Hindlimb muscle (tissue), 1 donor: Measurements from ENCODE around the gene AQP12B. TPM values are rescaled to one million over a fixed set of nuclear protein-coding genes. Genes with fewer than 3 reads are reported as not detected.
"Not testable (repeated sequence)": the region's sequence is repeated elsewhere in the genome, so short reads cannot be mapped to it uniquely, and the experiment has no call there.

Source experiments
- DNase-seq: peaks from one replicate; pipeline ENCODE4 v3.0.0-alpha.2; 2013
- polyA plus RNA-seq: library from polyadenylated mRNA; unstranded; fragments of 120-200 nt; gene quantifications from one replicate; pipeline ENCODE4 v1.2.1, GENCODE V29; 2013; ENCODE audit not compliant: insufficient read length

Gene AQP12B
- 1.6 TPM for polyA plus RNA-seq

DNA sequence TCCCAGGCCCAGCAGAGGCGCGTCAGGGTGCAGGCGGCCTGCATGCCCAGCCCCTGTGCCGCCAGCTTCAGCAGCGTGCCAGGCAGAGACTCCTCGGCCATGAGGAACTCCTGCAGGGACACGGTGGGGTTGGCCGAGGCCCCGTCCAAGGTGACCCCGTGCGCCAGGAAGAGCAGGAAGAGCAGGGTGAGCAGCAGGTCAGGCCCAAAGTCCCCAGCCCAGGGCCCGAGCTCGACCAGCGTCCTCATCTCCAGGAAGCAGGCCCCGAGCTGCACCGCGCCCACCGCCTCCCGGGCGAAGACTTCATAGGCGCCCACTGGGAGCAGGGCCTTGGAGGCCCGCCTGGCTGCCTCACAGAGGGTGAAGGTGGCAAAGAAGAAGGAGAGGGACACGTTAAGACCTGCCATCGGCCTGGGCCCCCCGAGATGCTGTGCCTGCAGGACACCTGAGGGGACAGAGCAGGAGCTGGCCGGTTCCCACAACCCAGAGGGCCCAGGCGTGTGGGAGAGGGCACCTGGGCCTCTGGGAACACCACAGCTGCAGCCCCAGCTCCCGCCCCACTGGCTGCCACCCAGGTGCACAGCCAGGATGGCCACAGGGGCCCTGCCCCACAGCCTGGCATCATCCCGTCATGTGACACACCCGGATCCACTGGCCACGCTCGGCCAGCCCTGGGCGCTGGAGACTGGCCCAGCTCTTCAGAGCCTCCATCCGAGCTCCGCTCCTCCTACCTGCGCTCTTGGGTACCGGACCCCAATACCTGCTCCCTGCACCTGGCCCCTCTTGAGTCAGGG is at the start of gene AQP12B:
AQP12B (minus strand) TSS at position 455 of the 794 bp plus-strand sequence; CDS start at position 407, 48 bp downstream.
- DNase-seq = not testable (repeated sequence)

- DNase-seq = no peak
These were observed 49.5 kb upstream of the AQP12B start for GRCh38 chr2:240732184-240732583.

DNA sequence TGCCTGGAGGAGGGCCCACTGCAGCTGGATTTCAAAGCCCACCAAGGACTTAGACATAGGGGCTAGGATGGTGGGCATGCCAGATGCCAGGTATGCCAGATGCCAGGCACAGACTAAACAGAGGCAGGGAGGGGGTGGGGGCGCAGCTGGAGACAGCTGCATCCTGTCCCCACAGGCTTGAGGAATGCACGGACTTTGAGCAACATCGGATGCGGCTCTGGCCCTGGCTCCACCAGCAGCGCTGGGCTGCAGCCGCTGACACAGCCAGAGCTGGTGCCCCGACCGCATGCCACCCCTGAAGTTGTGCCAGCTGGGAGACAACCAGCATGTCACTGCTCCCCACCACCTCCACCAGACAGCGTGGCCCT is 48.5 kb upstream of the AQP12B start:
- no peak for DNase-seq

- DNase-seq = no peak
These were observed 48.0 kb upstream of the AQP12B start for GRCh38 chr2:240730501-240731177.

DNA sequence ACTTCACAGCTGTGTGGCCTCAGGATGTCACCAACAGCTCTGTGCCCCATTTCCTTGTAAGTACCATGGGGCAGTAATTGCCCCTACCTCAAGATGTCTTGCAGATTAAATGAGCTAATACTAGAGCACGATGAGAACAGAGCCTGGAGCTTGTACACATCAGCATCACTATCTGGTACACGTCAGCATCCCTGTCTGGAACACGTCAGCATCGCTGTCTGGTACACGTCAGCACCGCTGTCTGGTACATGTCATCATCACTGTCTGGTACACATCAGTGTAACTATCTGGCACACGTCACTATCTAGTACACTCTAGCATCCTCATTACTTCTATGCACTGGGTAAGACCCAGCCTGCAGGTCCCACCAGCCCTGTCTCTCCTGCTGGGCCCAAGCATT is 46.1 kb upstream of the AQP12B start:
- DNase-seq = no peak

DNA sequence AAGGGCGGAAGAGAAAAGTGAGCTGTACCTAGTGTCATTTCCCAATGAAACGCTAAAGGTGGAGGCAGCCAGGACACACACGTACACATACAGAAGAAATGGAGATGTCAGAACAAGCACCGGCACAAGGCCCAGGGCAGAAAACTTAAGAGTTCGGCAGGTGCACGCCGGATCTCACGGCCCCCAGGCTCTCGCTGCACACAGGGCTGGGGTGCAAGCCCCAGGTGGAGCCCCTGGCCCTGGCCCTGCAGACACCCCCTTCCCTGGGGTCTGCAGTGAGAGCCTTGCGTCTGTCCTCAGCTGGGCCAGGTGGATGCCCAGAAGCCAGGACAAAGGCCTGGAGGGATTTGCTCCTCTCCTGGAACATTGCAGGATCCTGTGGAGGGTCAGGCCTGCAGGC is 45.7 kb upstream of the AQP12B start:
- DNase-seq = no peak

GRCh38 chr2:240727913-240728312 is 45.2 kb upstream of the AQP12B start:
- no peak for DNase-seq

DNA sequence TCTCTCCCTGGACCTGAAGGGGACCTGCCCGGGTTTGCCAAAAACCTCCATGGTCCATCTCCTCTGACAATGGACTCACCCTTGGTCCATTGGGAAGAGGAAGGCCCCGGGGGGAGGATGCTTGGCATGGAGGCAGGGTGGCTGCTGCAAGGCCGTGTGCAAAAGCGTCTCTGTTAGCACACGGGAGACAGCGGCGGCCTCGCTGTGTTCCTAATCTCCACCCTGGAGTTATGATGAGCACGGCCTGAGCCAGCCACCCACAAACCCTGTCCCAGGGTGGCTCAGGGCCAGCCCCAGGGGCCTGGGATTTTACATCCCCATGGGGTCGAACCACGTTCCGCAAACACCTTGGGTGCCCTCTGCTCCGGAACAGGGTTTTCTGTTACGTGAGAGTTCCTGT is 44.8 kb upstream of the AQP12B start:
- DNase-seq = no peak

DNA sequence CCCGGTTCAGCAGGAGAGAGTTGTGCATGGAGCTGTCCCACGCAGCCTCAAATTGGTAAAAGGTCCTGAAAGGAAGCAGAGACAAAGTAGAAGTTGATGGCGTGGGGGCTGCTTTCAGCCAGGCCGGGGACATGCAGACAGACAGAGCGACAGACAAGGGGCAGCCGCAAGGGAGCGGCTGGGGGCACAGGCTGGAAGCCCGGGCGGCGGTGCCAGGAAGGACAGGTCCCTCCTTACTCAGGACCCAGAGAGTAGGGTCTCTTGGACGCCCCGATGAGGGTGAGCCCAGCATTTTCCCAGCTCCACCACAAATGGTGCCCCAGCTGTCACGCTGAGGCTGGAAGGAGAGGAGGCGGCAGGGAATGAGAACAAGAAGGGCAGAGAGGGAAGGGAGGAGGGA is 44.2 kb upstream of the AQP12B start:
- no peak for DNase-seq

DNA sequence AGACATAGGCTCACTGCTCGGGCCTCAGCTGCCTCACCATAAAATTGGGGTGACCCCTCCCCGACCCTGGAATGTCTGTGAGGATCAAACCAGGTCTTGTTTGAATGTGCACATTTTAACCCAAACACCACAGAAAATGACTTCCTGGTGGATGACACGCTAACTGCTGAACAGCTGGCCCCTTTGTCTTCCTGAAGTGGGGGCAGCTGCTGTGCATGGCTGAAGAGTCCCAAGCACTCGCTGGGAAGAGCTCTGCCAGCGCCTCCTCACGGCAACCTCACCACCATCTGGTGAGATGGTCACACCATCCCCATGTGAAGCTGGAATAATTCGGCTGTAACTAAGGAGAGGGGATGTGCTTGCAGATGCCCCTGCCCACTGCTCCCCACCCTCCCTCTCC is 43.0 kb upstream of the AQP12B start:
- DNase-seq = no peak

DNA sequence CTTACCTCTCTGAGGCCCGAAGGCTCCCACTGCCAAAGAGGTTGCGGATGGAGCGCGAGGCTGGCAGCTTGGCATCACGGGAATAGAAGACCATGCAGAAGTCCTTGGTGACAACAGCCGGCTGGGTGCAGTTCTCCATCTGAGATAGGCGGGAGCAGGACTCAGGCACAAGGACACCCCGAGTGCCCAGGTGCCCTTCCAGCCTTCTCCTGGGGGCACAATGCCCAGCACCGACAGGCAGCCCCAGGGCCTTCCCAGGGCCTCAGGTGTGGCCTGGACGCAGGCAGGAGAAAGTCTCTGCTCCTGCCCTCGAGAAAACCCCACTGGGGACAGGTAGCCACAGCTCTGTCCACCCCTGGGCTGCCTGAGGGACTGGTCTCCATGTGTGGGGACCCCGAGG is 42.6 kb upstream of the AQP12B start:
- DNase-seq = no peak

GRCh38 chr2:240724431-240724830 is 41.7 kb upstream of the AQP12B start:
- no peak for DNase-seq

- no peak for DNase-seq
These were observed 41.2 kb upstream of the AQP12B start for GRCh38 chr2:240723851-240724250.

- no peak for DNase-seq
These were observed 40.4 kb upstream of the AQP12B start for GRCh38 chr2:240722796-240723735.

GRCh38 chr2:240722376-240722775 is 39.7 kb upstream of the AQP12B start:
- DNase-seq = no peak

- no peak for DNase-seq
These were observed 39.0 kb upstream of the AQP12B start for GRCh38 chr2:240721596-240722180.

GRCh38 chr2:240720686-240721595 is 38.3 kb upstream of the AQP12B start:
- DNase-seq = no peak

- no peak for DNase-seq
These were observed 37.2 kb upstream of the AQP12B start for GRCh38 chr2:240719676-240720545.

DNA sequence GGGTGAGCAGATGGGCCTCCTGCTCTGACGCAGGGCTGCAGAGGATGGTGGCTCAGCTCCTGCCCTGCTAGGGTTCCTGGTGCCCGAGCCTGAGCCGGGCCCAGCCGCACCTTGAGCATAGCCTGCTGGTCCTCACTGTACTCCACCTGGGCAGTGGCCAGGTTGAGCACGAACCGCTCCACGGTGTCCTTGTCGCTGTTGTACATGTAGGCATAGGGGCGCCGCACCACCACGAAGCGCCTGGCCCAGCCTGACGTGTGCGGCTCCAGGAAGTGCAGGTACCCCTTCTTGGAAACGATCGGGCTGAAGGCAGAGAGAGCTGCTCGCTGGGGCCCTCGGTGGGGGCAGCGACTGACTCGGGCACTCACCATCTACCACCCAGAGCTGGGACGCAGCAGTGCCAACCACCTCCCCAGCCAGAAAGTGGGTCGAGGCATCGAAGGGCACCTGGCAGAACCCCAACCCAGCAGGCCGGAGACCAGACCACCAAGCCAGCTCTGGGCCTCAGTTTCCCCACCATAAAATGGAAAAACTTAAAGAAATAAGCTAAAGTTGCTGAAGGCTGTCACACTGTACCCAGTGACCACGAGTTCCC is 36.3 kb upstream of the AQP12B start:
- no peak for DNase-seq
